ENCODE data around the gene ANKZF1. TPM values are rescaled to one million over a fixed set of nuclear protein-coding genes. Genes with fewer than 3 reads are reported as not detected.

The ANKZF1 gene
- total and polyA plus RNA-seq, 2 of the 8 experiments (the other 6 are each of a cell fraction or from before 2014, with no cell fraction given), result 32.5 to 50.1 TPM

DNA sequence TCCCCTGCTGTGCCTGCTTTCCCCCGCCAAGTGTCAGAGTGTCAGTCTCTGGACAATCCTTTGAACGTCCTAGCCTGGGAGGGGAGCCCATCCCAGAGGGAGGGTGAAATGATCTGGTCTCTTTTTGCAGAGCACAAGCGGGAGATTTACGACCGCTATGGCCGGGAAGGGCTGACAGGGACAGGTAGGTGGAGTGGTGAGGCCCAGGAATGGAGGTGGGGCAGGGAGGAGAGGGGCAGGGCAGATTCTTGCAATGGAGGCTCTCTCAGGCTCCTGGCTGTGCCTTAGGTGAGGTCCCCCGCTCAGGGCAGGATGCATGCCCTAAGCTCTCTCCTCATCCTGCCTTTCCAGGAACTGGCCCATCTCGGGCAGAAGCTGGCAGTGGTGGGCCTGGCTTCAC, 52.0 kb downstream of the ANKZF1 start:
- CTCF ChIA-PET (ENCODE audit: partially characterized antibody), result interaction anchor here (0.7 to 12.1 kb wide), 6 partner anchors 11 to 279 kb away, joined by 3 to 220 read pairs (median 4); no protein-coding TSS in a partner anchor
- H3K23me2 ChIP-seq (ENCODE audit: low read depth, low read length), result peaks cover 8% of the 10 kb centered on the region; the same call in 1 of the 2 replicates
- peak overlapping the region; percentile 5; the same call in 1 of the 2 replicates for H4K8ac ChIP-seq (ENCODE audit: extremely low read depth, insufficient read depth, low read length)
- no peaks in the 10 kb centered on the region for H3K79me2 ChIP-seq (ENCODE audit: control insufficient read depth in 1 of 2, insufficient read depth in 2 of 2, low read length in 2 of 2)
- H3K9ac ChIP-seq (replicated peaks in 1 of 4; ENCODE audit: extremely low read depth in 1 of 4, low read depth in 3 of 4, low read length in 3 of 4), result no peak overlapping the region
- no peak overlapping the region for H2BK12ac ChIP-seq (ENCODE audit: low read depth, low read length)
- H3K56ac ChIP-seq (replicated peaks; ENCODE audit: insufficient read length, low read depth, low read length), result no peak overlapping the region
- H3K4ac ChIP-seq (replicated peaks; ENCODE audit: insufficient read length, low read depth, low read length), result no peak overlapping the region
- peaks cover 0 to 4% (median under 1%) of the 10 kb centered on the region in 4 experiments; a peak in 3 of 8 replicates for H3K36me3 ChIP-seq (ENCODE audit: control insufficient read depth in 2 of 4, insufficient read depth in 4 of 4, low read length in 3 of 4)
- no peak overlapping the region for H3K14ac ChIP-seq (ENCODE audit: insufficient read length)
- no peak overlapping the region for H3K27ac ChIP-seq (ENCODE audit: low read depth, low read length)
- no peak overlapping the region for H2AK5ac ChIP-seq (ENCODE audit: low read depth, low read length)
- H2AFZ ChIP-seq (ENCODE audit: low read length), result no peak overlapping the region
- no peak overlapping the region for H3K18ac ChIP-seq (ENCODE audit: extremely low read depth, low read length)
- H3K79me1 ChIP-seq (ENCODE audit: low read depth, low read length), result no peaks in the 10 kb centered on the region; the same call in 1 of the 2 replicates
- DNase-seq (ENCODE audit: low read depth in 1 of 2, low spot score in 2 of 2) (no peak), FAIRE-seq (no peak)
- WGBS, 2 experiments (ENCODE audit: extremely low coverage in 1 of 2, insufficient coverage in 1 of 2, insufficient read length in 1 of 2, insufficient replicate concordance in 2 of 2, low coverage in 1 of 2, low lambda C conversion rate in 2 of 2, missing lambda C conversion rate in 1 of 2), result 83% methylated on average over 8 of the region's 8 CpGs; no CpG with 5 or more reads in 1 of the 2 experiments
- H3K4me3 ChIP-seq (ENCODE audit: extremely low read depth in 1 of 4, insufficient read depth in 2 of 4, low read depth in 3 of 4, low read length in 4 of 4), result no peak overlapping the region
- no peak overlapping the region for H2BK5ac ChIP-seq (ENCODE audit: low read depth, low read length)
- no peaks in the 10 kb centered on the region; a peak in 1 of 7 replicates for H3K27me3 ChIP-seq (replicated peaks in 1 of 4; ENCODE audit: control insufficient read depth in 3 of 4, extremely low read depth in 1 of 4, insufficient read depth in 3 of 4, low read length in 3 of 4)
- no peak overlapping the region for H3K23ac ChIP-seq (ENCODE audit: insufficient read length)
- H2BK15ac ChIP-seq (ENCODE audit: low read length), result no peak overlapping the region
- H2BK20ac ChIP-seq (ENCODE audit: low read length), result no peak overlapping the region
- POLR2A ChIA-PET (ENCODE audit: partially characterized antibody), result interaction anchor here (0.7 to 4.5 kb wide), 5 partner anchors 13 to 70 kb away, joined by 3 to 29 read pairs (median 4); partner anchors contain the start of genes ABCB6, TUBA4A and TUBA4B
- H4K5ac ChIP-seq (ENCODE audit: insufficient read length, low read depth, low read length), result no peak overlapping the region
- no peak overlapping the region for H2BK120ac ChIP-seq (replicated peaks; ENCODE audit: low read depth, low read length)
- no peak overlapping the region for H4K91ac ChIP-seq (replicated peaks; ENCODE audit: insufficient read length, low read length)
- no peaks in the 10 kb centered on the region for H3K9me3 ChIP-seq (ENCODE audit: insufficient read depth in 2 of 2, low read depth in 1 of 2, low read length in 1 of 2)
- H3K4me1 ChIP-seq (replicated peaks in 1 of 4; ENCODE audit: control insufficient read depth in 3 of 4, insufficient read depth in 4 of 4, low read length in 3 of 4), result peaks cover 9 to 30% (median 19%) of the 10 kb centered on the region in 4 experiments
- H4K20me1 ChIP-seq (replicated peaks in 1 of 2; ENCODE audit: control insufficient read depth in 1 of 2, insufficient read depth in 2 of 2, low read length in 2 of 2), result no peaks in the 10 kb centered on the region
- H3K4me2 ChIP-seq (ENCODE audit: insufficient read depth in 1 of 2, low read depth in 2 of 2, low read length in 2 of 2), result no peak overlapping the region
